ENCODE measurements around the gene MCM3.

- no peak for TF ChIP-seq REST (IDR thresholded peaks at IDR 0.05; ENCODE audit: insufficient read depth in 1 of 2, low read depth in 2 of 2, low read length in 2 of 2)
- TF ChIP-seq SIN3A (IDR thresholded peaks at IDR 0.05; ENCODE audit: borderline replicate concordance, insufficient read depth, low read length) = no peak
Observed at GRCh38 chr6:52297433-52297832, 12.9 kb upstream of the MCM3 start.

All from PFSK-1 (cell line).